Ishikawa (cell line): ENCODE results near the gene TRH.

Source experiments
- CEBPB ChIP-seq: IDR thresholded peaks from 2 replicates; pipeline ENCODE4 v1.6.1; 2012
- TAF1 ChIP-seq: IDR thresholded peaks from 2 replicates; pipeline ENCODE4 v1.6.1; 2012; ENCODE audit warnings: low read depth, mild to moderate bottlenecking
- TCF12 ChIP-seq: IDR thresholded peaks from 2 replicates; pipeline ENCODE4 v1.6.1; 2012; ENCODE audit warnings: low read depth
- TF ChIP-seq, protein P1 (sequence below): IDR thresholded peaks from 2 replicates; pipeline ENCODE4 v1.6.1; 2012; ENCODE audit warnings: low read depth, mild to moderate bottlenecking

DNA sequence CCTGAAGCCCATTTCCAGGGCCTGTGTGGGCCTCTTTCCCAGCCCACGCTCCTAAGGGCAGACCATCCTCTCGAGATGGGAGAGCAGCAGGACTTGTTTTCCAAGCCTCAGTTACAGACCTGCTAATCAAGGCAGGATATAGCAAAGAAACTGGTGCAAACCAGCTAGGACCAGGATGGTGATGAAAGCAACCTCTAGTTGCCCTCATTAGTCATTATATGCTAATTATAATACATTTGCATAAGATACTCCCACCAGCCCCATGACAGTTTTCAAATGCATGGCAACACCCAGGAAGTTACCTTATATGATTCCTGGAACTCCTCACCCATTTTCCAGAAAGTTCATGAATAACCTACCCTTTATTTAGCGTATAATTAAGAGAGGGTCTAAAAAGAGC lies 34.4 kb upstream of the TRH start:
- TF ChIP-seq CEBPB (no peak), TCF12 (no peak), TAF1 (no peak)
- TF ChIP-seq, protein P1, sequence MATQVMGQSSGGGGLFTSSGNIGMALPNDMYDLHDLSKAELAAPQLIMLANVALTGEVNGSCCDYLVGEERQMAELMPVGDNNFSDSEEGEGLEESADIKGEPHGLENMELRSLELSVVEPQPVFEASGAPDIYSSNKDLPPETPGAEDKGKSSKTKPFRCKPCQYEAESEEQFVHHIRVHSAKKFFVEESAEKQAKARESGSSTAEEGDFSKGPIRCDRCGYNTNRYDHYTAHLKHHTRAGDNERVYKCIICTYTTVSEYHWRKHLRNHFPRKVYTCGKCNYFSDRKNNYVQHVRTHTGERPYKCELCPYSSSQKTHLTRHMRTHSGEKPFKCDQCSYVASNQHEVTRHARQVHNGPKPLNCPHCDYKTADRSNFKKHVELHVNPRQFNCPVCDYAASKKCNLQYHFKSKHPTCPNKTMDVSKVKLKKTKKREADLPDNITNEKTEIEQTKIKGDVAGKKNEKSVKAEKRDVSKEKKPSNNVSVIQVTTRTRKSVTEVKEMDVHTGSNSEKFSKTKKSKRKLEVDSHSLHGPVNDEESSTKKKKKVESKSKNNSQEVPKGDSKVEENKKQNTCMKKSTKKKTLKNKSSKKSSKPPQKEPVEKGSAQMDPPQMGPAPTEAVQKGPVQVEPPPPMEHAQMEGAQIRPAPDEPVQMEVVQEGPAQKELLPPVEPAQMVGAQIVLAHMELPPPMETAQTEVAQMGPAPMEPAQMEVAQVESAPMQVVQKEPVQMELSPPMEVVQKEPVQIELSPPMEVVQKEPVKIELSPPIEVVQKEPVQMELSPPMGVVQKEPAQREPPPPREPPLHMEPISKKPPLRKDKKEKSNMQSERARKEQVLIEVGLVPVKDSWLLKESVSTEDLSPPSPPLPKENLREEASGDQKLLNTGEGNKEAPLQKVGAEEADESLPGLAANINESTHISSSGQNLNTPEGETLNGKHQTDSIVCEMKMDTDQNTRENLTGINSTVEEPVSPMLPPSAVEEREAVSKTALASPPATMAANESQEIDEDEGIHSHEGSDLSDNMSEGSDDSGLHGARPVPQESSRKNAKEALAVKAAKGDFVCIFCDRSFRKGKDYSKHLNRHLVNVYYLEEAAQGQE: no peak
